HCT116 (cell line): ENCODE results near the gene NEURL1. TPM values are rescaled to one million over a fixed set of nuclear protein-coding genes. Genes with fewer than 3 reads are reported as not detected.

Source experiments
- ATAC-seq: fragments of 200-7000 bp; cut with Tn5 transposase; 2 replicates; pipeline ENCODE4 v1.9.1; 2020; ENCODE audit warnings: mild to moderate bottlenecking, moderate library complexity
- BruUV-seq: library from RNA; stranded (reverse); fragments of 400-500 nt; replicated peaks from 2 replicates; lab custom pipeline; 2021; lab: Mats Ljungman, UMichigan
- CTCF ChIA-PET: fragments of 300-600 bp; sonication (Branson Sonifier 250); formaldehyde crosslinking; loops from one replicate; lab custom pipeline; 2021; ENCODE audit warnings: antibody characterized with exemption; lab: Charles Lee
- POLR2A ChIA-PET: fragments of 300-600, 350-600 bp; sonication (Branson Sonifier 250); formaldehyde crosslinking; loops from one replicate; lab custom pipeline; 2021; ENCODE audit warnings: antibody characterized with exemption; lab: Charles Lee
- RAD21 ChIA-PET, 2 experiments: fragments of 300-600 bp; sonication (Branson Sonifier 250); formaldehyde crosslinking; loops; one replicate each; lab custom pipeline; 2023; ENCODE audit warnings: low total read pairs in 2 of 2; ENCODE audit not compliant: uncharacterized antibody in 2 of 2, unreplicated experiment in 2 of 2, low non-redundant PET in 1 of 2; lab: Charles Lee
- DNase-seq: peaks from one replicate; pipeline ENCODE4 v3.0.0-alpha.2; 2010; ENCODE audit warnings: low read depth, low spot score
- H2AFZ ChIP-seq: fragments of 200-600 bp; shearing (Covaris generic), sonication (generic); 2 replicates; pipeline ENCODE4 v1.6.1; 2017; ENCODE audit warnings: low read depth, mixed run types, mixed read lengths, antibody characterized with exemption, low read length; ENCODE audit not compliant: poor library complexity, severe bottlenecking
- H3K27ac ChIP-seq: 2 replicates; pipeline ENCODE4 v1.5.1; 2012; ENCODE audit warnings: low read depth, low read length
- H3K27me3 ChIP-seq: fragments of 200-600 bp; sonication (generic); 2 replicates; pipeline ENCODE4 v1.6.1; 2016; ENCODE audit warnings: mixed run types, low read length, mixed read lengths; ENCODE audit not compliant: insufficient read depth
- H3K36me3 ChIP-seq, 2 experiments: fragments of 200-500 bp in 1 of 2; fragments of 200-600 bp in 1 of 2; sonication (Bioruptor generic) in 1 of 2; sonication (generic) in 1 of 2; 2 replicates each; pipeline versions ENCODE4 v1.5.1 to v1.6.1; 2014 to 2016; ENCODE audit warnings: low read length in 2 of 2, inconsistent platforms in 1 of 2, mixed read lengths in 1 of 2, mixed run types in 1 of 2; ENCODE audit not compliant: insufficient read depth in 2 of 2, control insufficient read depth in 1 of 2
- H3K4me1 ChIP-seq, 2 experiments: fragments of 200-600 bp in 1 of 2; sonication (generic) in 1 of 2; 2 replicates each; pipeline versions ENCODE4 v1.5.1 to v1.6.1; 2012 to 2017; ENCODE audit warnings: low read length in 2 of 2, inconsistent platforms in 1 of 2, mild to moderate bottlenecking in 1 of 2, mixed read lengths in 1 of 2, mixed run types in 1 of 2, moderate library complexity in 1 of 2; ENCODE audit not compliant: insufficient read depth in 2 of 2, control insufficient read depth in 1 of 2
- H3K4me2 ChIP-seq: fragments of 200-600 bp; sonication (generic); 2 replicates; pipeline ENCODE4 v1.6.1; 2017; ENCODE audit warnings: mixed run types, low read length, mixed read lengths
- H3K4me3 ChIP-seq, 2 experiments: fragments of 200-600 bp in 1 of 2; sonication (generic) in 1 of 2; replicated peaks in 1 of 2; 2 replicates each; pipeline ENCODE4 v1.5.1; 2011 to 2016; ENCODE audit warnings: low read length in 2 of 2, control low read depth in 1 of 2, low read depth in 1 of 2, mild to moderate bottlenecking in 1 of 2, mixed read lengths in 1 of 2, mixed run types in 1 of 2
- H3K79me2 ChIP-seq: fragments of 200-600 bp; sonication (generic); 2 replicates; pipeline ENCODE4 v1.6.1; 2017; ENCODE audit warnings: mild to moderate bottlenecking, mixed run types, low read length, moderate library complexity, mixed read lengths; ENCODE audit not compliant: insufficient read depth
- H3K9ac ChIP-seq: fragments of 200-600 bp; sonication (generic); 2 replicates; pipeline ENCODE4 v1.6.1; 2016; ENCODE audit warnings: low read length, mixed read lengths
- H3K9me2 ChIP-seq: fragments of 200-600 bp; sonication (generic), shearing (Covaris generic); 2 replicates; pipeline ENCODE4 v1.6.1; 2017; ENCODE audit warnings: mixed run types, mild to moderate bottlenecking, moderate library complexity; ENCODE audit not compliant: insufficient read depth
- H3K9me3 ChIP-seq, 2 experiments: fragments of 200-500 bp in 1 of 2; fragments of 200-600 bp in 1 of 2; sonication (Bioruptor generic) in 1 of 2; sonication (generic) in 1 of 2; 2 replicates each; pipeline ENCODE4 v1.6.1; 2014 to 2017; ENCODE audit warnings: low read length in 2 of 2, mixed read lengths in 2 of 2, inconsistent platforms in 1 of 2, low read depth in 1 of 2, mild to moderate bottlenecking in 1 of 2, mixed run types in 1 of 2, moderate library complexity in 1 of 2; ENCODE audit not compliant: control insufficient read depth in 1 of 2, insufficient read depth in 1 of 2
- H4K20me1 ChIP-seq: fragments of 200-600 bp; sonication (generic), shearing (Covaris generic); 2 replicates; pipeline ENCODE4 v1.6.1; 2017; ENCODE audit warnings: mixed run types, mild to moderate bottlenecking, moderate library complexity; ENCODE audit not compliant: insufficient read depth
- ATF3 ChIP-seq: IDR thresholded peaks from 2 replicates; pipeline ENCODE4 v1.6.1; 2012
- EGR1 ChIP-seq: IDR thresholded peaks from 2 replicates; pipeline ENCODE4 v1.6.1; 2012; ENCODE audit warnings: low read depth
- EZH2 ChIP-seq: fragments of 200-600 bp; sonication (generic); IDR thresholded peaks from 2 replicates; pipeline ENCODE4 v1.6.1; 2017; ENCODE audit warnings: antibody characterized with exemption, mixed run types
- FOSL1 ChIP-seq: IDR thresholded peaks from 2 replicates; pipeline ENCODE4 v1.6.1; 2012; ENCODE audit warnings: low read depth
- REST ChIP-seq: IDR thresholded peaks from 2 replicates; pipeline ENCODE4 v1.6.1; 2012; ENCODE audit warnings: low read depth
- SP1 ChIP-seq: IDR thresholded peaks from 2 replicates; pipeline ENCODE4 v1.6.1; 2012; ENCODE audit warnings: low read depth
- SRF ChIP-seq: IDR thresholded peaks from 2 replicates; pipeline ENCODE4 v1.6.1; 2012; ENCODE audit warnings: low read depth
- ZFX ChIP-seq: fragments of 450-650 bp; IDR thresholded peaks from 2 replicates; pipeline ENCODE4 v1.6.1; 2017
- intact Hi-C: fragments of 100-400 bp; cut with micrococcal nuclease; formaldehyde crosslinking; loops from 2 replicates; pipeline ENCODE4 v1.10.0; 2022
- total RNA-seq: library from RNA; stranded (reverse); gene quantifications from one replicate; pipeline ENCODE4 v1.2.1, GENCODE V29; 2021; ENCODE audit not compliant: unreplicated experiment

The NEURL1 gene
- total RNA-seq, 1 experiment from 2014 or later, result 1.4 TPM

- Histone ChIP-seq H3K4me1 (peaks cover 5 to 29% of the 10 kb centered on the region in 2 experiments; a peak in 3 of 4 replicates), H3K9me2 (no peaks in the 10 kb centered on the region), H4K20me1 (no peaks in the 10 kb centered on the region), H3K9me3 (no peaks in the 10 kb centered on the region), H3K36me3 (no peaks in the 10 kb centered on the region), H3K79me2 (no peaks in the 10 kb centered on the region), H3K27me3 (no peaks in the 10 kb centered on the region), H3K9ac (no peak overlapping the region), H2AFZ (no peak overlapping the region), H3K4me2 (no peak overlapping the region), H3K27ac (no peak overlapping the region), H3K4me3 (no peak overlapping the region)
- ATAC-seq (no peak), DNase-seq (no peak)
- TF ChIP-seq ZFX (no peak), REST (no peak), EGR1 (no peak), SP1 (no peak), FOSL1 (no peak), ATF3 (no peak), EZH2 (no peak), SRF (no peak)
- ChIA-PET RAD21 (no interaction called here), POLR2A (no interaction called here), CTCF (no interaction called here)
- no TSS peak for BruUV-seq
- intact Hi-C loops, result no loop called here
Measured at GRCh38 chr10:103540722-103541121, 47.2 kb downstream of the NEURL1 start.
